UCSD-AML1 (cell line): ENCODE measurements around the gene FBXO4.
A peak's percentile ranks its signal among the peaks of the same experiment; 100 is the strongest.

Experiments used
- DNase-seq: peaks from one replicate; lab custom pipeline; 2025; ENCODE audit not compliant: unreplicated experiment; lab: John Stamatoyannopoulos, UW

The FBXO4 gene

GRCh38 chr5:41924872-41925554 lies at the start of gene FBXO4:
FBXO4 (plus strand) TSS chr5:41925281; CDS start chr5:41925310, 29 bp downstream.
- peak; percentile 92 for DNase-seq

GRCh38 chr5:41876678-41877077 lies 48.4 kb upstream of the FBXO4 start:
- DNase-seq: no peak

GRCh38 chr5:41877408-41877807 lies 47.7 kb upstream of the FBXO4 start:
- no peak for DNase-seq

GRCh38 chr5:41878173-41878572 lies 46.9 kb upstream of the FBXO4 start:
- no peak for DNase-seq

- DNase-seq: no peak
These were observed 46.2 kb upstream of the FBXO4 start for GRCh38 chr5:41878643-41879478.

GRCh38 chr5:41882765-41883164 lies 42.3 kb upstream of the FBXO4 start:
- no peak for DNase-seq

GRCh38 chr5:41883243-41883642 lies 41.8 kb upstream of the FBXO4 start:
- DNase-seq: no peak

- DNase-seq: no peak
These were observed 41.1 kb upstream of the FBXO4 start for GRCh38 chr5:41883936-41884335.

- no peak for DNase-seq
These were observed 39.8 kb upstream of the FBXO4 start for GRCh38 chr5:41885286-41885685.

GRCh38 chr5:41891066-41891707 lies 33.9 kb upstream of the FBXO4 start:
- DNase-seq: no peak

GRCh38 chr5:41892031-41892430 lies 33.0 kb upstream of the FBXO4 start:
- no peak for DNase-seq

- no peak for DNase-seq
These were observed 31.8 kb upstream of the FBXO4 start for GRCh38 chr5:41893074-41893851.

- DNase-seq: no peak
These were observed 28.9 kb upstream of the FBXO4 start for GRCh38 chr5:41896230-41896629.

GRCh38 chr5:41903382-41903891 lies 21.6 kb upstream of the FBXO4 start:
- no peak for DNase-seq

GRCh38 chr5:41903892-41904799 lies 20.9 kb upstream of the FBXO4 start, which contains the start of gene RIMOC1:
RIMOC1 (plus strand) TSS chr5:41904344; CDS start chr5:41904368, 24 bp downstream.
- peak; percentile 99 for DNase-seq

- no peak for DNase-seq
These were observed 18.9 kb upstream of the FBXO4 start for GRCh38 chr5:41906151-41906550.

- no peak for DNase-seq
These were observed 16.6 kb upstream of the FBXO4 start for GRCh38 chr5:41908374-41909079.

- DNase-seq: no peak
These were observed 7.0 kb upstream of the FBXO4 start for GRCh38 chr5:41918105-41918504.

- DNase-seq: no peak
These were observed 3.9 kb upstream of the FBXO4 start for GRCh38 chr5:41921166-41921565.
